Stimulated activated CD8-positive, alpha-beta memory T cell treated with anti-CD3 and anti-CD28 coated beads, Interleukin-7, amount 100 ng/mL, for 1 hour (primary cell): ENCODE results near the gene EVA1C.
"Not testable (repeated sequence)": the region's sequence is repeated elsewhere in the genome, so short reads cannot be mapped to it uniquely, and the experiment has no call there.

Source experiments
- DNase-seq, 2 donors: peaks; one replicate each; pipeline ENCODE4 v3.0.0-alpha.2; 2020; ENCODE audit warnings: low read depth in 2 of 2

Gene EVA1C

GRCh38 chr21:32462564-32462963 lies 50.1 kb downstream of the EVA1C start:
- not testable (repeated sequence) for DNase-seq

- no peak for DNase-seq
These were observed 50.9 kb downstream of the EVA1C start for GRCh38 chr21:32463367-32463766.

- DNase-seq = no peak
These were observed 51.4 kb downstream of the EVA1C start for GRCh38 chr21:32463889-32464300.

- no peak for DNase-seq
These were observed 54.8 kb downstream of the EVA1C start for GRCh38 chr21:32467291-32467690.

- no peak for DNase-seq
These were observed 56.2 kb downstream of the EVA1C start for GRCh38 chr21:32468681-32469111.

GRCh38 chr21:32469628-32470027 lies 57.1 kb downstream of the EVA1C start:
- no peak for DNase-seq

GRCh38 chr21:32470206-32470605 lies 57.7 kb downstream of the EVA1C start:
- no peak for DNase-seq

GRCh38 chr21:32472890-32473765 lies 60.6 kb downstream of the EVA1C start:
- no peak for DNase-seq

- DNase-seq = no peak
These were observed 61.9 kb downstream of the EVA1C start for GRCh38 chr21:32474179-32475059.

- DNase-seq = no peak
These were observed 62.8 kb downstream of the EVA1C start for GRCh38 chr21:32475162-32475812.

- no peak for DNase-seq
These were observed 64.3 kb downstream of the EVA1C start for GRCh38 chr21:32476661-32477423.

GRCh38 chr21:32477424-32477745 lies 64.9 kb downstream of the EVA1C start:
- no peak for DNase-seq

- DNase-seq = no peak
These were observed 69.4 kb downstream of the EVA1C start for GRCh38 chr21:32481875-32482408.

GRCh38 chr21:32482565-32483292 lies 70.2 kb downstream of the EVA1C start:
- no peak for DNase-seq

GRCh38 chr21:32483293-32483595 lies 70.7 kb downstream of the EVA1C start:
- DNase-seq = no peak

- no peak for DNase-seq
These were observed 72.3 kb downstream of the EVA1C start for GRCh38 chr21:32484706-32485380.

- no peak for DNase-seq
These were observed 79.9 kb downstream of the EVA1C start for GRCh38 chr21:32492376-32492775.

- DNase-seq = no peak
These were observed 82.6 kb downstream of the EVA1C start for GRCh38 chr21:32494934-32495709.

- DNase-seq = no peak
These were observed 84.1 kb downstream of the EVA1C start for GRCh38 chr21:32496568-32496967.
